Neutrophil (primary cell): ENCODE results near the gene STK10.
A peak's percentile ranks its signal among the peaks of the same experiment; 100 is the strongest.

Experiments
- H3K27ac ChIP-seq: fragments of 200-600 bp; sonication (generic); 2 replicates; pipeline ENCODE4 v1.5.1; 2016; ENCODE audit warnings: mild to moderate bottlenecking, moderate library complexity
- H3K27me3 ChIP-seq: fragments of 200-600 bp; sonication (generic); 2 replicates; pipeline ENCODE4 v1.6.0; 2016; ENCODE audit warnings: mild to moderate bottlenecking
- H3K36me3 ChIP-seq: fragments of 200-600 bp; sonication (generic); 2 replicates; pipeline ENCODE4 v1.5.1; 2017
- H3K4me1 ChIP-seq, 2 experiments: fragments of 200-600 bp in 1 of 2; sonication (generic) in 1 of 2; 1 replicate in 1 of 2; 2 replicates in 1 of 2; pipeline versions ENCODE4 v1.5.1 to v1.6.1; 2013 to 2016; ENCODE audit warnings: low read depth in 1 of 2, low read length in 1 of 2, mild to moderate bottlenecking in 1 of 2, moderate library complexity in 1 of 2; ENCODE audit not compliant: control insufficient read depth in 1 of 2, insufficient read depth in 1 of 2
- H3K4me3 ChIP-seq, 2 experiments: fragments of 200-600 bp in 1 of 2; sonication (generic) in 1 of 2; 1 replicate in 1 of 2; 2 replicates in 1 of 2; pipeline ENCODE4 v1.5.1; 2013 to 2016; ENCODE audit warnings: low read depth in 1 of 2, low read length in 1 of 2, mild to moderate bottlenecking in 1 of 2, moderate library complexity in 1 of 2
- H3K9me3 ChIP-seq: fragments of 200-600 bp; sonication (generic); 2 replicates; pipeline ENCODE4 v1.5.1; 2016
- TF ChIP-seq, protein P1 (sequence below): fragments of 200-600 bp; sonication (generic); IDR thresholded peaks from 2 replicates; pipeline ENCODE4 v1.5.1; 2016; ENCODE audit warnings: antibody characterized with exemption

The STK10 gene

GRCh38 chr5:172076761-172077244 lies 111.2 kb downstream of the STK10 start:
- peak overlapping the region; percentile 32 for H3K27ac ChIP-seq
- H3K9me3 ChIP-seq, result no peaks in the 10 kb centered on the region
- peaks cover 96% of the 10 kb centered on the region for H3K36me3 ChIP-seq
- H3K27me3 ChIP-seq, result no peaks in the 10 kb centered on the region
- TF ChIP-seq, protein P1, sequence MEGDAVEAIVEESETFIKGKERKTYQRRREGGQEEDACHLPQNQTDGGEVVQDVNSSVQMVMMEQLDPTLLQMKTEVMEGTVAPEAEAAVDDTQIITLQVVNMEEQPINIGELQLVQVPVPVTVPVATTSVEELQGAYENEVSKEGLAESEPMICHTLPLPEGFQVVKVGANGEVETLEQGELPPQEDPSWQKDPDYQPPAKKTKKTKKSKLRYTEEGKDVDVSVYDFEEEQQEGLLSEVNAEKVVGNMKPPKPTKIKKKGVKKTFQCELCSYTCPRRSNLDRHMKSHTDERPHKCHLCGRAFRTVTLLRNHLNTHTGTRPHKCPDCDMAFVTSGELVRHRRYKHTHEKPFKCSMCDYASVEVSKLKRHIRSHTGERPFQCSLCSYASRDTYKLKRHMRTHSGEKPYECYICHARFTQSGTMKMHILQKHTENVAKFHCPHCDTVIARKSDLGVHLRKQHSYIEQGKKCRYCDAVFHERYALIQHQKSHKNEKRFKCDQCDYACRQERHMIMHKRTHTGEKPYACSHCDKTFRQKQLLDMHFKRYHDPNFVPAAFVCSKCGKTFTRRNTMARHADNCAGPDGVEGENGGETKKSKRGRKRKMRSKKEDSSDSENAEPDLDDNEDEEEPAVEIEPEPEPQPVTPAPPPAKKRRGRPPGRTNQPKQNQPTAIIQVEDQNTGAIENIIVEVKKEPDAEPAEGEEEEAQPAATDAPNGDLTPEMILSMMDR, result no peak
- peaks cover 7 to 15% of the 10 kb centered on the region in 2 experiments for H3K4me1 ChIP-seq
- no peak overlapping the region for H3K4me3 ChIP-seq

GRCh38 chr5:172075656-172076055 lies 112.4 kb downstream of the STK10 start:
- TF ChIP-seq, protein P1, result no peak
- H3K36me3 ChIP-seq, result peaks cover 93% of the 10 kb centered on the region

GRCh38 chr5:172074896-172075295 lies 113.1 kb downstream of the STK10 start:
- Histone ChIP-seq H3K36me3 (peaks cover 92% of the 10 kb centered on the region), H3K27ac (no peak overlapping the region), H3K4me1 (peaks cover 7 to 15% of the 10 kb centered on the region in 2 experiments), H3K27me3 (no peaks in the 10 kb centered on the region), H3K4me3 (no peak overlapping the region), H3K9me3 (no peaks in the 10 kb centered on the region)
- TF ChIP-seq, protein P1, result no peak

More at GRCh38 chr5:172075656-172076055, 112.4 kb downstream of the STK10 start:
- no peak overlapping the region for H3K27ac ChIP-seq
- H3K4me3 ChIP-seq, result no peak overlapping the region
- H3K4me1 ChIP-seq, result peaks cover 7 to 15% of the 10 kb centered on the region in 2 experiments
- H3K27me3 ChIP-seq, result no peaks in the 10 kb centered on the region
- H3K9me3 ChIP-seq, result no peaks in the 10 kb centered on the region

DNA sequence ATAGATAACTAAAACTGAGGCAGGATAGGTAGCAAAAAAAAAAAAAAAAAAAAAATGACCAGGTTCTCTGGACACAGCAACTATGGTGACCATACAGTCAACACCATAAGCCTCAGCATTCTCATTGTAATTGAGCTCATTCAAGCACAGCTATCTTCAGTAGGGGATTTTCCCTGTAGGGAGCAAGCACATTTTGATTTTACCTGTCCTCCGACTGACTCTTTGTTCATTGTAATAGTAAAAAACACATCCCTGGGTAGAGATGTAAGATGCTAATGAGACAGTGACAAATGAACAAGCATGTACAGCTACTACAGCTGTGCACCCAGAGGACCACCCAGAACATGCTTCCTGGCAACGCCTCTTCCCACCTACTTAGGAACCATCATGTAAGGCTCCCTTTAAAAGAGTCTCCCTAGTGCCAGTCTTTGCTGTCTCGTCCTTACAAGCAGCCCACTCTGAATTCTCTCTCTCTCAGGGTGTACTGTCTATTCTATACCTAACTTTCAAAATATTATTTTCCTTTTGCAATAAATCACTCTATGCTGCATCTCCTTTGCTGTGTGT lies 116.6 kb downstream of the STK10 start:
- Histone ChIP-seq H3K27me3 (no peaks in the 10 kb centered on the region), H3K4me1 (no peaks in the 10 kb centered on the region), H3K27ac (peak overlapping the region; percentile 29), H3K36me3 (peaks cover 79% of the 10 kb centered on the region), H3K9me3 (no peaks in the 10 kb centered on the region), H3K4me3 (no peak overlapping the region)
- TF ChIP-seq, protein P1, result no peak

- Histone ChIP-seq H3K4me3 (no peak overlapping the region), H3K27ac (peak overlapping the region; percentile 14), H3K27me3 (no peaks in the 10 kb centered on the region), H3K9me3 (no peaks in the 10 kb centered on the region), H3K36me3 (peaks cover 84% of the 10 kb centered on the region), H3K4me1 (peaks cover 0 to 13% of the 10 kb centered on the region in 2 experiments)
- TF ChIP-seq, protein P1, result no peak
Observed at GRCh38 chr5:172065431-172066065, 122.5 kb downstream of the STK10 start.
